HL-60 (cell line): ENCODE data around the gene EXOC5.

Source experiments
- DNase-seq, 2 experiments: peaks; one replicate each; pipeline ENCODE4 v3.0.0-alpha.2; 2010 to 2020; ENCODE audit warnings: low read depth in 1 of 2, low spot score in 1 of 2
- H3K27ac ChIP-seq: fragments of 250-450 bp; sonication (Bioruptor Pico); replicated peaks from 2 replicates; pipeline ENCODE4 v1.5.1; 2020; ENCODE audit warnings: mild to moderate bottlenecking, moderate library complexity
- H3K27me3 ChIP-seq: fragments of 250-450 bp; sonication (Bioruptor Pico); 2 replicates; pipeline ENCODE4 v1.5.1; 2021; ENCODE audit warnings: mild to moderate bottlenecking, moderate library complexity; ENCODE audit not compliant: insufficient read depth, poor library complexity, severe bottlenecking
- H3K4me3 ChIP-seq: replicated peaks from 2 replicates; pipeline ENCODE4 v1.5.1; 2011; ENCODE audit warnings: mild to moderate bottlenecking, control low read depth, low read length; ENCODE audit not compliant: insufficient read depth
- GABPA ChIP-seq: IDR thresholded peaks from 2 replicates; pipeline ENCODE4 v1.6.1; 2012; ENCODE audit warnings: low read depth
- POLR2AphosphoS5 ChIP-seq: IDR thresholded peaks from 2 replicates; pipeline ENCODE4 v1.6.1; 2012; ENCODE audit warnings: low read depth
- REST ChIP-seq: IDR thresholded peaks from 2 replicates; pipeline ENCODE4 v1.6.1; 2012; ENCODE audit warnings: low read depth; ENCODE audit not compliant: insufficient replicate concordance
- SPI1 ChIP-seq: IDR thresholded peaks from 2 replicates; pipeline ENCODE4 v1.6.1; 2012; ENCODE audit warnings: low read depth, mild to moderate bottlenecking, borderline replicate concordance
- TF ChIP-seq, protein P1 (sequence below): IDR thresholded peaks from one replicate; pipeline ENCODE4 v1.5.1; 2011; ENCODE audit warnings: low read length, control low read depth, inconsistent platforms; ENCODE audit not compliant: insufficient read depth

Gene EXOC5

GRCh38 chr14:57161583-57162234 lies 107.0 kb downstream of the EXOC5 start:
- H3K4me3 ChIP-seq = no peak overlapping the region
- peaks cover 7% of the 10 kb centered on the region for H3K27me3 ChIP-seq
- H3K27ac ChIP-seq = no peak overlapping the region
- DNase-seq = no peak
- no peak for TF ChIP-seq SPI1
- no peak for TF ChIP-seq POLR2AphosphoS5
- no peak for TF ChIP-seq GABPA
- TF ChIP-seq REST = no peak
- TF ChIP-seq, protein P1, sequence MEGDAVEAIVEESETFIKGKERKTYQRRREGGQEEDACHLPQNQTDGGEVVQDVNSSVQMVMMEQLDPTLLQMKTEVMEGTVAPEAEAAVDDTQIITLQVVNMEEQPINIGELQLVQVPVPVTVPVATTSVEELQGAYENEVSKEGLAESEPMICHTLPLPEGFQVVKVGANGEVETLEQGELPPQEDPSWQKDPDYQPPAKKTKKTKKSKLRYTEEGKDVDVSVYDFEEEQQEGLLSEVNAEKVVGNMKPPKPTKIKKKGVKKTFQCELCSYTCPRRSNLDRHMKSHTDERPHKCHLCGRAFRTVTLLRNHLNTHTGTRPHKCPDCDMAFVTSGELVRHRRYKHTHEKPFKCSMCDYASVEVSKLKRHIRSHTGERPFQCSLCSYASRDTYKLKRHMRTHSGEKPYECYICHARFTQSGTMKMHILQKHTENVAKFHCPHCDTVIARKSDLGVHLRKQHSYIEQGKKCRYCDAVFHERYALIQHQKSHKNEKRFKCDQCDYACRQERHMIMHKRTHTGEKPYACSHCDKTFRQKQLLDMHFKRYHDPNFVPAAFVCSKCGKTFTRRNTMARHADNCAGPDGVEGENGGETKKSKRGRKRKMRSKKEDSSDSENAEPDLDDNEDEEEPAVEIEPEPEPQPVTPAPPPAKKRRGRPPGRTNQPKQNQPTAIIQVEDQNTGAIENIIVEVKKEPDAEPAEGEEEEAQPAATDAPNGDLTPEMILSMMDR = no peak

DNA sequence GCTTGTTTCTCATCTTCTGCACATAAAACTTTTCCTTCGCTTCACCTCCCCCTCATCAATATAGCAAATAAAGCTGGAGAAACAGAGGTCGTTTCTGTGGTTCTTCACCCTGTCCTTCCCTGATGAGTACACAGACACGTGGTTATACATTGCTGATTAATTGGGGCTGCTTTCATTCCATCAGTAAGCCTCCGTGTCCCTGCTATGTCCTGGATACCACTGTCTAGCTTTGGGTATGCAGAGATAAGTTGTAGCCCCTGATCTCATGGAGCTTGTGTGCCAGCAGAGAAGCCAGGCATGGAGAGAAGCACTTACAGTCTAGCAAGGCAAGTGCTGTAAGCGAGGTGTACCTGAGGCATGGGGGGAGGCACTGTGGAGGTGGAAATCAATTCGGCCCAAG lies 108.4 kb downstream of the EXOC5 start:
- no peak for DNase-seq
- peaks cover 9% of the 10 kb centered on the region for H3K27me3 ChIP-seq
- H3K27ac ChIP-seq = no peak overlapping the region
- TF ChIP-seq POLR2AphosphoS5 (no peak), GABPA (no peak), SPI1 (no peak), REST (no peak)
- TF ChIP-seq, protein P1 = no peak
- no peak overlapping the region for H3K4me3 ChIP-seq

GRCh38 chr14:57153286-57153685 lies 115.4 kb downstream of the EXOC5 start:
- TF ChIP-seq POLR2AphosphoS5 = no peak
- no peak for DNase-seq
- Histone ChIP-seq H3K4me3 (no peak overlapping the region), H3K27ac (no peak overlapping the region), H3K27me3 (peaks cover 2% of the 10 kb centered on the region)
